Stimulated activated CD8-positive, alpha-beta memory T cell treated with anti-CD3 and anti-CD28 coated beads, Interleukin-7, amount 100 ng/mL, for 1 hour (primary cell): Measurements from ENCODE around the gene LDLR.

Source experiments
- DNase-seq, 2 donors: peaks; one replicate each; pipeline ENCODE4 v3.0.0-alpha.2; 2020; ENCODE audit warnings: low read depth in 2 of 2

Gene LDLR

GRCh38 chr19:11089254-11090013, at the start of gene LDLR:
Gene LDLR (plus strand): TSS chr19:11089463. CDS start chr19:11089549, 86 bp downstream.
- peak; percentile 37 to 38 for DNase-seq

- DNase-seq, result no peak
These were observed 48.1 kb upstream of the LDLR start for GRCh38 chr19:11041194-11041593.

GRCh38 chr19:11041966-11042627, 47.2 kb upstream of the LDLR start:
- no peak for DNase-seq

- no peak for DNase-seq
These were observed 44.8 kb upstream of the LDLR start for GRCh38 chr19:11044431-11044830.

GRCh38 chr19:11045536-11045935, 43.7 kb upstream of the LDLR start:
- DNase-seq, result no peak

- DNase-seq, result no peak
These were observed 42.5 kb upstream of the LDLR start for GRCh38 chr19:11046605-11047354.

GRCh38 chr19:11047866-11048265, 41.4 kb upstream of the LDLR start:
- DNase-seq, result no peak

GRCh38 chr19:11050323-11051114, 38.7 kb upstream of the LDLR start:
- DNase-seq, result no peak

- no peak for DNase-seq
These were observed 35.5 kb upstream of the LDLR start for GRCh38 chr19:11053817-11054195.

GRCh38 chr19:11054200-11054599, 35.1 kb upstream of the LDLR start:
- DNase-seq, result no peak

- DNase-seq, result no peak
These were observed 34.6 kb upstream of the LDLR start for GRCh38 chr19:11054628-11055027.

- no peak for DNase-seq
These were observed 30.8 kb upstream of the LDLR start for GRCh38 chr19:11058246-11059030.

- DNase-seq, result no peak
These were observed 29.5 kb upstream of the LDLR start for GRCh38 chr19:11059511-11060358.

GRCh38 chr19:11061952-11062351, 27.3 kb upstream of the LDLR start:
- DNase-seq, result no peak

- DNase-seq, result no peak
These were observed 25.8 kb upstream of the LDLR start for GRCh38 chr19:11063434-11063833.

GRCh38 chr19:11064831-11065303, 24.4 kb upstream of the LDLR start:
- DNase-seq, result no peak

GRCh38 chr19:11066326-11066725, 22.9 kb upstream of the LDLR start:
- no peak for DNase-seq

GRCh38 chr19:11067356-11068113, 21.7 kb upstream of the LDLR start:
- no peak for DNase-seq

GRCh38 chr19:11069561-11069960, 19.7 kb upstream of the LDLR start:
- DNase-seq, result no peak
